Kidney glomerular epithelial cell (primary cell): ENCODE results near the gene NTSR1.

ENCODE experiments used
- DNase-seq: peaks from one replicate; lab custom pipeline; 2025; lab: John Stamatoyannopoulos, UW

NTSR1 gene

DNA sequence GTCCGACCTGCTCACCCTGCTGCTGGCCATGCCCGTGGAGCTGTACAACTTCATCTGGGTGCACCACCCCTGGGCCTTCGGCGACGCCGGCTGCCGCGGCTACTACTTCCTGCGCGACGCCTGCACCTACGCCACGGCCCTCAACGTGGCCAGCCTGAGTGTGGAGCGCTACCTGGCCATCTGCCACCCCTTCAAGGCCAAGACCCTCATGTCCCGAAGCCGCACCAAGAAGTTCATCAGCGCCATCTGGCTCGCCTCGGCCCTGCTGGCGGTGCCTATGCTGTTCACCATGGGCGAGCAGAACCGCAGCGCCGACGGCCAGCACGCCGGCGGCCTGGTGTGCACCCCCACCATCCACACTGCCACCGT, 885 bp downstream of the NTSR1 start:
- DNase-seq: no peak

DNA sequence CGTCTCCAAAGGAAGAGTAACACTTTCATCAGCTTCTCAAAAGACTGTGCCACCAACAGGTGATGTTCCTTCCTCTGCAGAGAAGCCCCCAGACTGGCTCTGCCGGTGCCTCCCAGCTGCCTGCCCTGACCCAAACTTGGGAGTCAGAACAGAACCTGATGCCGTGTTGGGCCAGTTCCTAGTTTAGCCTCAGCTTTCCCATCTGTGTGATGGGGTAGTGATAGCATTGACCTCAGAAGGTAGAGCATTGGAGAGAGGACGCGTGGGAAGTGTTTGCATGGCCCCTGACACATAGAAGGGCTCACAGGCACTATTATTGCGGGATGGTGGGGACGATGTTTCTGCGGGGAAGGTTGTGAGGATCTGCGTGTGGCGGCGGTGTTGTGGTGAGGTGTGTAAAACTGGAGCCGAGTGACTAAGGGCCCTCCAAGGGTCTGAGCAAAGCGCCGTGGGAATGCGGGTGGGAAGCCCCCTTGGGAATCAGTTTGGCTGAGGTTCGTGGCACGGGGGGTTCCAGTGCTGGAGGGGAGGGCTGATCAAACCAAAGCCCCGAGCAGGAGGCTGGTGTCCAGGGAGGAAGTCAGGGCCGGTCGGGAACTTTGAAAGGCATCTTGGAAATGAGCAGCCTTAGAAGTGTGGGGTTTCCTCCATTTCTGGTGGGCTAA, 1.7 kb downstream of the NTSR1 start:
- DNase-seq: no peak

GRCh38 chr20:62710886-62711702, 2.5 kb downstream of the NTSR1 start:
- DNase-seq: no peak

DNA sequence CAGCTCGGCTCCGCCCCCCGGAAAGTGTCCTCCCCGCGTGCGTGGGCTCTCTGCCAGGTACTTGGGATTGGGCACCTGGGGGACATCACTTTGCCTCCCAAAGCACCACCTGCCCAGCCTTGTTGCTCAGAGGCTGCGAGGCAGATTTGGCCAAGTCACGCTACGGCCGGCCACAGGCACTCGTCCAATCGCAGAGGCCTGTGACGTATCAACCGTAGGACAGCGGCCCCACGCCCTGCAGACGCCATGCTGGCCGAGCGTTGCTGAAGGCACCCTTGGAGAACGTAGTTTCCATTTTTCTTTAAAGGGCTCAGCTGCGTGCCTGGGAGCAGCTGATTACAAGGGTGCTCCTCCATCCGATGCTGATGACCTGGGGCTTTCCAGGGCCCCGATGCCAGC, 3.1 kb downstream of the NTSR1 start:
- no peak for DNase-seq

DNA sequence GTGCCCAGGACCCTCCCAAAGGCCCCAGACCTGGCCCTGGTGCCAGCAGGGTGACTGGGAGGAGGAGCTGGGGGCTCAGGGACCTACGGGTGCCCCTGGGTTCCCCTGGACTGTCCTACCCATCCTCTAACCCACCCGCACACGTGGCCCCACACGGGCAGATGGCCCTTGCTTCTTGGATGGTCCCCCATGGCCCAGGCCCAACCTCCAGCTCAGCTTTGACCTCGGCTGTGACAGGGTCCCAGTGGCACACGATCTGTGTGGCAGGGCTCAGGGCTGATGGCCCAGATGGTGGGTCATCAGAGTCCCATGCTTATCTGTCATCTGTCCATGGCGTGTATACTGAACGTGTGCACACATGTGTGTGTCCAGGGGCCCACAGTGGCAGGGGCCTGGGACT, 4.0 kb downstream of the NTSR1 start:
- DNase-seq: no peak

GRCh38 chr20:62714006-62714405, 5.4 kb downstream of the NTSR1 start:
- no peak for DNase-seq

- no peak for DNase-seq
These were observed 6.2 kb downstream of the NTSR1 start for GRCh38 chr20:62714799-62715198.

GRCh38 chr20:62715201-62715600, 6.6 kb downstream of the NTSR1 start:
- no peak for DNase-seq

- DNase-seq: no peak
These were observed 7.7 kb downstream of the NTSR1 start for GRCh38 chr20:62716198-62716940.

DNA sequence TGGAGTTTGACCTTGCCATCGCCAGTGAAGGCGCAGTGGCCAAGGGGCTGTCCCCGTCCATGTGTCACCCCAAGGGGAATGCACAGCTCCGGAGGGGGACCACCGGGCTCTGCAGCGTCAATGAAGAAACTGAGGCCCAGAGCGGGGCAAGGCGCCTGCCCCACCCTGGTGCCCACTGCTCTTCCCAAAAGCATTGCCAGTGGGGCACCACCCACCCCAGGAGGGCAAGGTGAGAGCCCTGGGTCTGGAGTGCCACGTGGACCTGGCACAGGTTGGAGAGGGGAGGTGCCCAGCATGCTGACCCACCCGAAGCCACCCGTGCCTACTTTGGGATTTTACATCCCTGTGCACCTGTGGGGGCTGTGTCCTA, 8.3 kb downstream of the NTSR1 start:
- no peak for DNase-seq

DNA sequence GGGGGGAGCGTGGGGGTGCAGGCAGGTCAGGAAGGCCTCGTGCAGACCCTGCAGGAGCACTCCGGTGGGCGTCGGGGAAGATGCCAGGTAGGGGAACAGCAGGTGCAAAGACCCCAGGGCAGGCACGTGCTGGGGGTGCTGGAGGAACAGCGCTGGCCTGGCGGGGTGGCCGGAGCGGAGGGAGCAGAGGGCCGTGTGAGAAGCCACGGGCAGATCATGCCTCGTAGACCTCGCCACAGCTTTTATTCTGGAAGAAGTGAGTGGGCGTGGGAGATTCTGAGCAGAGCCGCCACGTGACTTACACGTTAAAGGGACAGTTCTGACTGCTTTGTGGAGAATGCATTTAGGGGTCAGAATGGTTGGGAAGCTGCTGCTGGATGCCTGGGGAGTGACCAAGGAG, 9.3 kb downstream of the NTSR1 start:
- no peak for DNase-seq

DNA sequence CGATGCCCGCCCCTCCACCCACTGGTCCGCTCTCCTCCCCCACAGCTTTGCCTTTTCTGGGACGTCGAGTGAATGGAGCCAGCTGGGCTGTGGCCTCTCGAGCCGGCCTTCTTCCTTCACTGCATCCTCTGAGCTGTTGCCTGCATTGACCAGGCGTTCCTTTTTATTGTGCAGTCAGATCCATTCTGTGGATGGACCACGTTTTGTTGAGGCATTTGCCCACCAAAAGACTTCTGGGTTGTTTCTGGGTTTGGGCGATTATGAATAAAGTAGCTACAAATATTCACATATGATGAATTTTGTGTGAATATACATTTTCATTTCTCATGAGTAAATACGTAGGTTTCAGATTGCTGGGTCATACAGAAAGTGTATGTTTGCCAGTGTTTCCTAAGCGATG, 9.9 kb downstream of the NTSR1 start:
- no peak for DNase-seq

- DNase-seq: no peak
These were observed 10.8 kb downstream of the NTSR1 start for GRCh38 chr20:62719250-62719935.

DNA sequence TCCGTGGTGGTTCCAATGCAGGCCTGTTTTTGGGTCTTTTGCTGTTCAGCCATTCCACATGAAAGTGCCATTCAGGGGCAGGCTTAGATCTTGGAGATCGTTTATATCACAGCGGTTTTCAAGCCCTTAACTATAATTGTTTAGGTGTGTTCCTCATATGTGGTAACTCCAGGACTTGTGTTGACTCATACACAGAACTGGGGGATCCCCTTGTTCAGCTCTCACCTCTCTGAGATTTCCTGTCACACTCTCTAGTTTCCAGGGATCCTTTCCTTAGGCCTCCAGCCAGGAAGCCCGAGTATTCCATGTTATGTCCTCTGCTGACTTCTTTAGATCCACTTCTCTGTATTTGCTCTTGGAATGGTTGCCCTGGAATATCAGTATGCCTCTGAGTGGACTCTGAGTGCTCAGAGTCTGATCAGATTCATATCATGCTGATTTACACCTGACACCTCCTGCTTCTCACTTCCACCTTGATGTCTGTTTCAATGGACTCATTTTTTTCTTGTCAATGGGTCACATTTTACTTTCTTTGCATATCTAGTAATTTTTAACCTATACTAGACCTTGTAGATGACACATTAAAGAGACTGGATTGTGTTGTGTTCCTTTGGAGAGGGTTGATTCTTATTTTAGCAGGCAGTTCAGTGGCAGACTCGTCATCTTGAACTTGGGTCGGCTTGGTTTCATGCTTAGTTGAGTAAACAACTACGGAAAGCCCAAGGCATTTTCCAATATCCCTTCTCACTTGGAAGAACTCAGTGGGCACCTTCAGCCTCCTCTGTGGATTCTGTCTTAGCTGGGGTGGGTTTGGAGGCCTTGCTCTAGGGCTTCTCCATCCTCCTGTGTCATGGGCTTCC, 13.1 kb downstream of the NTSR1 start:
- no peak for DNase-seq

DNA sequence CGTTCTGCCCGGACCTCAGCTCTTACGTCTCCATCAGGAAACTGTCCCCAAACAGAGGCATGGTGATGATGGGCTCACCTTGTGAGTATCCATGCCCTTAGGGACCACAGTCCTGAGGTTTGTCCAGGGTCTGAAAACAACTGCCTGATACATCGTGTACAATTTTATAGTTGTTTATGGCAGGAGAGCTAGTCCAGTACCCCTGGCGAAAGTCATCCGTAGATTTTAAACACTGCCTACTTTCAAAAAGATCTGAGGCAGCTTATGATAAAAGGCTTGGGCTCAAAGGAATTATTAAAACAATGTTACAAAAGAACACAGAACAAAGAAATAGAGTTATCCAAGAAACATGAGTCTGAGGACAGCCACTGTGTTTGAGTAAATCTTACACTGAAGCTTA, 14.0 kb downstream of the NTSR1 start:
- DNase-seq: no peak

DNA sequence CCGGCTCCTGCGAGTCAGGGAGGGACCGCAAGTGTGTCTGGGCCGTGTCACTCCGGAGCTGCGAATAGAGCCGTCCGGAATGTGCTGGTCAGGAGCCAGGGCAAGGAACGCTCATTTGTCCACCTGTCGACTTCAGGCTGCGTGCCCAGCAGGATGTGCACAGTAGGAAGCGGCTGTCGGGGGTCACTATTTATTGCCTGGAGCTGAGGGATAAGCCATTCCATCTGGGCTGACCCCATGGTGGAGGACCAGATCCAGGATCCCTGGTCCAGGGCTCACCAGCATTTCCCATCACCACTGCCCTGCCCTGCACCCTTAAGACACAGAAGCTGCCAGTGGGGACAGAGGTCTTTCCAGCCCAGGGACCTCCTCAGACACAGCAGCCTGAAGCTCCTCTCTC, 14.7 kb downstream of the NTSR1 start:
- DNase-seq: no peak

- no peak for DNase-seq
These were observed 15.3 kb downstream of the NTSR1 start for GRCh38 chr20:62723768-62724450.

DNA sequence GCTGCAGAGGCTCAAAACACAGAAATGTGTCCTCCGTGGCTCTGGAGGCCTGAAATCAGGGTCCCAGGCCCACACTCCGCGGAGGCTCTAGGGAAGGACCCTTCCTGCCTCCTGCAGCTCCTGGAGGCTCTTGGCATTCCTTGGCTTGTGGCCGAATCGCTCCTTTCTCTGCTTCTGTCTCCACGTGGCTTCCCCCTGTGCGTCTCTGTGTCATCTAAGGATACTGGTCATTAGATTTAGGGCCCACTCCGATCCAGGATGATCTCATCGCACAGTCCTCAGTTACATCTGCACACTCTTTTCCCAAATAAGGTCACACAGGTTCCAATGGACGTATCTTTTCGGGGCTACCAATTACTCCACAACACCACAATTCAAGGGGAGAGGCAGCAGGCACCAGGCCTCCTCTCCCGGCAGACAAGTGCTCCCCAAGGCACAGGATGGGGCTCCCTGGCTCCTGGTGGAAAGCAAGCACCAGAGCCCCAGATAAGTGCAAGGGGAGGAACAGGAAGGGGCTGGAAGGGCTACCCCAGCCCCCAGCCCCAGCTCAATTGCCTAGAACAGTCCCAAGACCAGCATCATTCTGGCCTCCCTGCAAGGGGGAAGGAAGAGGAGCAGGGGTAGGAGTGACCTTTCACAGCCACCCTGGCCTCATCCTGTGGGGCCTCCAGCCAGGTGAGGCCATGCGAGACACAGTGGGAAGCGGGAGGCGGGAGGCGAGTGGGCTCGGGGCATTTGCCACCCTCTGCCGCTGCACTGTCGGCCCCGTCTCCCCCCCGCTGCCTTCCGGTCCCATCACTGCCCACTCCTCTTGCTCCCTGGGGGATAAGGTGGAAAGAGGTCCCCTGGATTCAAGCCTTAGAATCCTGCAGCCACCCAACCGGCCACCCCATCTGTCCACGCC, 16.3 kb downstream of the NTSR1 start:
- DNase-seq: no peak

DNA sequence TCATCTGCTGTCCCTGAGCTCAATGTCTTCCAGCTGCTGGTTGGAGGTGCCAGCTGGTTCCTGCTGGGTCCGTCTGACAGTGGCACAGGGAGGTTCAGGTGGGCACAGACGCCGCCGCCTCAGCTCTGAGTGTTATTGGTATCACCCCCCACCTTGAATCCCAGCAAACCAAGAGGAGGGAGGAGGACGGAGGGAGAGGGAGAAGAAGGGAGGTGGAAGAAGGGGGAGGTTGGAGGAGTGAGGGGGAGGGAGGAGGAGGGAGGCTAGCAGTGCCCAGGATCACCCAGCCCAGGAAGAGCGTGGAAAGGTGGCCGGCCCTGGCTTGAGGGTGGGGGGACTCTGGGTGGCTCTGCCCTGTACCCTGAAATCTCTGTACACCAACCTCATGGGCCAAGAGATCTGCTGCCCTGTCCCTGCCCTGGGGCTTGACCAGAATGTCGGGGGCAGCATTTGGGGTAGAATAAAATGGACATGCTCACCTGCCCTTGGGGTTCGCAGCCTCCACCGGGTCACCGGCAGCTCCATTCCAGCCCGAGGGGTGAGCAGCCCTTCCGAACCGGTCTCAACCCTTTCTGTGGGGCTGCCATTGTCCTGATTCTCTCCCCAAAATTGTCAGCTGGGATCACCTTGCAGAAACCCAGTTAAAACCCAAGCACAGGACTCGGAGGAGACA, 17.1 kb downstream of the NTSR1 start:
- DNase-seq: no peak
